Erythroblast (primary cell): ENCODE results near the gene P2RX7.
"Not testable (repeated sequence)": the region's sequence is repeated elsewhere in the genome, so short reads cannot be mapped to it uniquely, and the experiment has no call there.

Experiments
- DNase-seq, 2 experiments: peaks; one replicate each; lab custom pipeline; 2025; lab: John Stamatoyannopoulos, UW
- GATA1 ChIP-seq: IDR thresholded peaks from 2 replicates; pipeline ENCODE4 v1.6.1; 2011; ENCODE audit warnings: low read depth, mild to moderate bottlenecking, control low read depth, low read length, moderate library complexity
- POLR2A ChIP-seq: IDR thresholded peaks from 2 replicates; pipeline ENCODE4 v1.6.1; 2011; ENCODE audit warnings: mild to moderate bottlenecking, low read length

The P2RX7 gene

DNA sequence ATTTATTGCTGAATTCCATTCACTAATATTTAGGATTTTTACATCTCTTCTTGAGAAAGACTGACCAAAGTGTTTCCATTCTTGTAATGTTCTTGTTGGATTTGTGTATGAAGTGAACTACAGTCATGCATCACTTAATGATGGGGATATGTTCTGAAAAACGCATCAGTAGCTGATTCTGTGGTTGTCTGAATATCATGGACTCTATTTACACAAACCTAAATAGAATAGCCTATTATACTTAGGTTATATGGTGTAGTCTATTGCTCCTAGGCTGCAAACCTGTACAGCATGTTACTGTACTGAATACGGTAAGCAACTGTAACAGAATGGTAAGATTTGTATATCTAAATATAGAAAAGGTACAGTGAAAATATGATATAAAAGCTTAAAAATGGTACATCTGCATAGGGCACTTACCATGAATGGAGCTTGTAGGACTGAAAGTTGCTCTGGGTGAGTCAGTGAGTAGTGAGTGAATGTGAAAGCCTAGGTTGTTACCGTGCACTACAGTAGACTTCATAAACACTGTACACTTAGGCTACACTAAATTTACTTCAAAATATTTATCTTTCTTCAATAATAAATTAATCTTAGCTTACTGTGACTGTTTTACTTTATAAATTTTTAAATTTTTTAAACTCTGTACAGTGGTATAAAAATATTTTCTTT is 49.7 kb downstream of the P2RX7 start:
- DNase-seq: no peak
- TF ChIP-seq GATA1: no peak
- TF ChIP-seq POLR2A: no peak

DNA sequence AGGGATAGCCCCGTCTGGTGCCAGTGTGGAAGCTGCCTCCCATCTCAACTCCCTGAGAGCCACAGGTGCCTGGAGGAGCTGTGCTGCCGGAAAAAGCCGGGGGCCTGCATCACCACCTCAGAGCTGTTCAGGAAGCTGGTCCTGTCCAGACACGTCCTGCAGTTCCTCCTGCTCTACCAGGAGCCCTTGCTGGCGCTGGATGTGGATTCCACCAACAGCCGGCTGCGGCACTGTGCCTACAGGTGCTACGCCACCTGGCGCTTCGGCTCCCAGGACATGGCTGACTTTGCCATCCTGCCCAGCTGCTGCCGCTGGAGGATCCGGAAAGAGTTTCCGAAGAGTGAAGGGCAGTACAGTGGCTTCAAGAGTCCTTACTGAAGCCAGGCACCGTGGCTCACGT is 51.7 kb downstream of the P2RX7 start:
- no peak for TF ChIP-seq POLR2A
- no peak for TF ChIP-seq GATA1
- no peak for DNase-seq

DNA sequence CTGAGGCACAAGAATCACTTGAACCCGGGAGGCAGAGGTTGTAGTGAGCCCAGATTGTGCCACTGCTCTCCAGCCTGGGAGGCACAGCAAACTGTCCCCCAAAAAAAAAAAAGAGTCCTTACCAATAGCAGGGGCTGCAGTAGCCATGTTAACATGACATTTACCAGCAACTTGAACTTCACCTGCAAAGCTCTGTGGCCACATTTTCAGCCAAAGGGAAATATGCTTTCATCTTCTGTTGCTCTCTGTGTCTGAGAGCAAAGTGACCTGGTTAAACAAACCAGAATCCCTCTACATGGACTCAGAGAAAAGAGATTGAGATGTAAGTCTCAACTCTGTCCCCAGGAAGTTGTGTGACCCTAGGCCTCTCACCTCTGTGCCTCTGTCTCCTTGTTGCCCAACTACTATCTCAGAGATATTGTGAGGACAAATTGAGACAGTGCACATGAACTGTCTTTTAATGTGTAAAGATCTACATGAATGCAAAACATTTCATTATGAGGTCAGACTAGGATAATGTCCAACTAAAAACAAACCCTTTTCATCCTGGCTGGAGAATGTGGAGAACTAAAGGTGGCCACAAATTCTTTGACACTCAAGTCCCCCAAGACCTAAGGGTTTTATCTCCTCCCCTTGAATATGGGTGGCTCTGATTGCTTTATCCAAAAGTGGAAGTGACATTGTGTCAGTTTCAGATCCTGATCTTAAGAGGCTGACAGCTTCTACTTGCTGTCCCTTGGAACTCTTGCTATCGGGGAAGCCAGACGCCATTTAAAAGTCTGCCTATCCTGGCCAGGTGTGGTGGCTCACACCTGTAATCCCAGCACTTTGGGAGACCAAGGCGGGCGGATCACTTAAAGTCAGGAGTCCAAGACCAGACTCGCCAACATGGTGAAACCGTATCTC is 52.6 kb downstream of the P2RX7 start:
- no peak for DNase-seq
- TF ChIP-seq POLR2A (no peak), GATA1 (no peak)

DNA sequence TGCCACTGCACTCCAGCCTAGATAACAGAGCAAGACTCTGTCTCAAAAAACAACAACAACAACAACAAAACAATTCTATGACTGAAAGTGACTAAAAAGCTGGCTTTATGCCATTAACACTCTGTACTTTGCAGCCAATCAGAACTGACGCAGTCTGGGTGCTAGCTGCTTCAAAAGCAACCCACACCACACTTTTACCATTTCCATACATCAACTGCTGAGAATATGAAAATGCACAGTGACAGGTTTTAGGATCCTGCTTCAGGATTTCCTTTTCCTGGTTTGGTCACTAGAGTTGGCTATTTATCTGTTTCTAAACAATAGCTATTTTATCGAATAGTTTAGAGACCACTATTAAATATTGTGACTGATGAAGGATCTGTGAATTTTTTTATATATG is 54.1 kb downstream of the P2RX7 start:
- DNase-seq: no peak
- TF ChIP-seq POLR2A: no peak
- no peak for TF ChIP-seq GATA1

DNA sequence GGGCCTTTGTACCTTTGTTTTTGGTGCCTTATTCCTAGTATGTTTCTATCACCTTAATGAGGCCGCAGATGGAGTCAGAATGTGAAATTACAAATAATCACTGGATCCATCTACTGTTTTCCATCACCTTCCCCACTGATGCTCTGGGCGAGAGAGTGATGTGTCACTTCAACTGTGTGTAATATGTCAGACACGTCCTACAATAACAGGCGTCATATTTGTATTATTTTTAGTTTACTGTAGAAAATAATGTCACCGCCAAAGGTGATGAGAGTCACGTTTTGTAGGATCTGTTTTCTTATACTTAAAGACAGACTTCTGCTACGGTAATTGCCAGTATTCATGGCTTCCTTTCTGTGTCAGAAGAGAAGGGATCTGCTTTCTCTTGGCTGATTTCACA is 54.8 kb downstream of the P2RX7 start:
- no peak for TF ChIP-seq GATA1
- TF ChIP-seq POLR2A: no peak
- no peak for DNase-seq

DNA sequence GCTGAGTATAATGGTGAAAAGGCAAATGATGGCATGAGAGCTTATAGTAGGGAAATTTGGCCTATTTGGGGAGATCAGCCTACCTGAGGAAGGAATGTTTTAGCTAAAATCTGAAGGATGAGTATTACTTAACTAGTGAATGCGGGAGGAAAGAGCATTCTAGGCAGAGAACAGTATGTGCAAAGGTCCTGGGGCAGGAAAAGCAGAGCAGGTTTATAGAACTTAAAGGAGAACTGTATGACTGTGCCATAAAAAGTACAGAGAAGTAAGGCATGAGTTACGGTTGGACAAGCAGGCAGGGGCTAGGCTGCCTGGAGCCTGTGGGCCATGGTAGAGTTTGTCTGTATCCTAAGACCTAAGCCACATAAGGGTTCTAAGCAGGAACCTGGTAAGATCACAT is 55.6 kb downstream of the P2RX7 start:
- TF ChIP-seq GATA1 (no peak), POLR2A (no peak)
- DNase-seq: no peak

DNA sequence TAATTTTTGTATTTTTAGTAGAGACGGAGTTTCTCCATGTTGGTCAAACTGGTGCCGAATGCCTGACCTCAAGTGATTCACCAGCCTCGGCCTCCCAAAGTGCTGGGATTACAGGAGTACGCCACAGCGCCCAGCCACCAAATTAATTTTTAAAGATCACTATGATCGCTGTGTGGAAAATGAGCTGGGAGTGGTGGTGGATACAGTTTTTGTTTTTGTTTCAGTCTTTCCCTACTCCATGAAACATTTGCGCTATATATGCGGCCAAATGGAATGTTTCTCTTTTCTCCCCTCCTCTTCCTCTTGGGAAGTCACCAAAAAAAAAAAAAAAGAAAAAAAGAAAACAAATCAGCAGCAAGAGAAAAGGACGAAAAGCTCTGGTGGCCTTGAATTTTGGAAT is 56.5 kb downstream of the P2RX7 start:
- no peak for TF ChIP-seq POLR2A
- TF ChIP-seq GATA1: no peak

DNA sequence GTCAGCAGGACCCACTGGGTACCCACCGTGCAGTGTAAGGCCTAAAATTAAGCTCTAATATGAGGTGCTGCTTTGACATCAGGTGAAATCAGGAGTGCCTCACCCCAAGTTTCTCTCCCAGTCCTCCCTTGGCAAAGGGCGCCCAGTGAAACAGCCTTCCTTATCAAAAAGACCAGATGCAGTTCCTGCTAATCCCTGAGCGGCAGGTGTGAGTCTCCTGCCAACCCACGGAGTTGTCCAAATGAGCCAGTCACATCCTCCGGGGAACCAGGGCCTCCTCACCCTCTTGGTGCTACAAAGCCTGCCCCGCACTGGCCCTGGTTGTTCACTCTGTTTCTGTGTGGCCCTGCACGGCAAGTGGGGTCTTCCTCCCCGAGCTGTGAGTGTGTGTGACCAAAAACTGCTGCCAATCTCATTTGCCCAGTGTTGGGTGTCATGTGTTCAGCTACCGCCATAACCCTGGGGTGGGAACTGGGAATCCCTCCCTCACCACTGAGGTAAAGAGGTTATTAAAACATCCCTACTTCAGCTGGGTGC is 57.0 kb downstream of the P2RX7 start:
- DNase-seq: peak; percentile 79
- no peak for TF ChIP-seq POLR2A
- TF ChIP-seq GATA1: no peak

More for the DNA sequence above, 56.5 kb downstream of the P2RX7 start:
- no peak for DNase-seq

DNA sequence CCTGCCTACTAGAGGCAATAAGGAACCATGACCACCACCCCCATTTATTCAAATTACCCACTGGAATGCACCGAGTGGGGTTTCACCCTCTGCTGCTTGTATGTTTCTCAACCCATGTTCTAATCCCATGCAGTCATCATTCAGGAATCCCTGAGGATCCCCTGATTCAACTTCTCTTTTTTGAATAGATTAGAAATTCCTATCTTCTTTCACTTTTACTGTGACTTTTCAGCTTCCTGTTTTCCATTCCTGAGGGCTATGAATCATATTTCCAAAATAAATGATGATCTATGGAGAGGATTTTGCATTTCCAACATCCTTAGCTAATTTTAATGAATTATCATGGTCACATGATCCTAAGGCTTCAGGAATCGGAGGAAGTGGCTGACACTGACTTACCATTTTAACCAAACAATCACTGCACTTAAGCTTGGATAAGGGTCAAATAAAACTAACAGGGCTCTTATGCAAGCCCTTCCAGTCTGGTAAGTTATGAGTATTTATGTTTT is 57.9 kb downstream of the P2RX7 start:
- no peak for TF ChIP-seq POLR2A
- TF ChIP-seq GATA1: no peak
- no peak for DNase-seq

DNA sequence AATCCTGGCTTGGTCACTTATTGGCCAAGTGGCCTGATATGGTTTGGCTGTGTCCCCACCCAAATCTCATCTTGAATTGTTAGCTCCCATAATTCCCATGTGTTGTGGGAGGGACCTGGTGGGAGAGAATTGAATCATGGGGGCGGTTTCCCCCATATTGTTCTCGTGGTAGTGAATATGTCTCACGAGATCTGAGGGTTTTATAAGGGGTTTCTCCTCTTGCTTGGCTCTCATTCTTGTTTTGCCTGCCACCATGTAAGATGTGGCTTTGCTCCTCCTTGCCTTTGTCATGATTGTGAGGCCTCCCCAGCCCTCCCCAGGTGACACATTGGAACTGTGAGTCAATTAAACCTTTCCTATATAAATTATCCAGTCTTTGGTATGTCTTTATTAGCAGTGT is 58.5 kb downstream of the P2RX7 start:
- no peak for DNase-seq
- TF ChIP-seq POLR2A (no peak), GATA1 (no peak)

DNA sequence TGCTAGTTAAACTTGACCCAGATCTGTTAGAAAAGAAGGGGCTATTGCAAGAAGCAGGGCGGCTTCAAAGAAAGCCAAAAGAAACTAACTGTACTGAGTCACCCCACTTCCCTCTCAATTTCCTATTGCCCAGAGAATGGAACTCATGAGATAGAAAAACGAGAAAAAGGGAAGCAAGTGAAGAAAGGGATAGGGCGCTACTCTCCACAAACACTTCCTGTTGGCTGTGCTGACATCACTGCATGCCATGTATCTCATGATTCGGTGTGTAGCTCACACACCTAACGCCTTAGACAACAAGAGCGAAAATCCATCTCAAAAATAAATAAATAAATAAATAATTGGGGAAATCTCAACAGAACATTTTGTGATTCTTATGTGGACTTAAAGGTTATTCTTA is 64.2 kb downstream of the P2RX7 start:
- no peak for TF ChIP-seq POLR2A
- no peak for TF ChIP-seq GATA1
- peak; percentile 38 to 45 for DNase-seq

DNA sequence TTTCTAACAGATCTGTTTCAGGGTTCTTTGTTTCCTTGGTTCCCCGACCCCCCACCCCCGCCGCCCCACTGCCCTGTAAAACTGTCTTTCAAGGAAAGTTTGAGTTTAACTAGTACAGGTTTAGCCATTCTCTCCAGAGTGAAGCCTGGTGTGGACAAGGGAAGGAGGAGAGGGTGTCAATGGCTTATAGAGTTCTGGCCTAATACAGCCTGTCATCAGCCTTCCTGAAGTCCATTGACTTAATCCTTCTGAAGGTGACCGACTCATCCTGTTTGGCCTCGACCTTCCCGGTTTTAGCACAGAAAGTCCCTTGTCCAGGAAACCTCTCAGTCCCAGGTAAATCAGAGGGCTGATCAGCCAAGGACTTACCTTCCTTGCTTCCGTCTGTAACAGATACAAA is 66.3 kb downstream of the P2RX7 start:
- DNase-seq: no peak

DNA sequence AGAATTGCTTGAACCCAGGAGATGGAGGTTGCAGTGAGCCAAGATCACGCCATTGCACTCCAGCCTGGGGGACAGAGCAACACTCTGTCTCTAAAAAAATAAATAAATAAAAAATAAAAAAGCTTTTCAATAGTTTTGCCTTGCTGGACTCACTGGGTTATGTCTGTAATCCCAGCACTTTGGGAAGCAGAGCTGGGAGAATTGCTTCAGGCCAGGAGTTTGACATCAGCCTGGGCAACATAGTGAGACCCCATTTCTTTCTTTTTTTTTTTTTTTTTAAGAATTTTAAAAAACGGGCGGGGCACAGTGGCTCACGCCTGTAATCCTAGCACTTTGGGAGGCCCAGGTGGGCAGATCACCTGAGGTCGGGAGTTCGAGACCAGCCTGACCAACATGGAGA is 68.5 kb downstream of the P2RX7 start:
- not testable (repeated sequence) for DNase-seq

More for the DNA sequence above, 66.3 kb downstream of the P2RX7 start:
- no peak for TF ChIP-seq POLR2A
- no peak for TF ChIP-seq GATA1
